PC-9 (cell line): ENCODE measurements around the gene SDCCAG8. TPM values are rescaled to one million over a fixed set of nuclear protein-coding genes. Genes with fewer than 3 reads are reported as not detected.

ENCODE experiments used
- BruUV-seq: library from RNA; stranded (reverse); fragments of 400-500 nt; replicated peaks from 2 replicates; lab custom pipeline; 2021; lab: Mats Ljungman, UMichigan
- CTCF ChIA-PET: fragments of 300-600 bp; sonication (Branson Sonifier 250); formaldehyde crosslinking; loops from one replicate; lab custom pipeline; 2022; ENCODE audit warnings: antibody characterized with exemption; lab: Charles Lee
- POLR2A ChIA-PET: fragments of 300-600 bp; sonication (Branson Sonifier 250); formaldehyde crosslinking; loops from one replicate; lab custom pipeline; 2022; ENCODE audit warnings: antibody characterized with exemption; ENCODE audit not compliant: unreplicated experiment; lab: Charles Lee
- DNase-seq, 2 experiments: peaks; one replicate each; pipeline versions ENCODE4 v3.0.0 to v3.0.0-alpha.2; 2015 to 2022; ENCODE audit warnings: mixed read lengths in 1 of 2
- H2AFZ ChIP-seq: fragments of 200-600 bp; sonication (generic); 2 replicates; pipeline ENCODE4 v1.8.1; 2017; ENCODE audit warnings: antibody characterized with exemption
- H3F3A ChIP-seq: fragments of 200-600 bp; sonication (generic); 2 replicates; pipeline ENCODE4 v1.8.1; 2017; ENCODE audit warnings: antibody characterized with exemption, mild to moderate bottlenecking, low read depth; ENCODE audit not compliant: insufficient read depth
- H3K27ac ChIP-seq: fragments of 200-600 bp; sonication (generic); 2 replicates; pipeline ENCODE4 v1.6.1; 2016; ENCODE audit warnings: mixed run types
- H3K27me3 ChIP-seq: fragments of 200-600 bp; sonication (generic); 2 replicates; pipeline ENCODE4 v1.6.1; 2016; ENCODE audit warnings: low read depth, mixed run types; ENCODE audit not compliant: insufficient read depth
- H3K36me3 ChIP-seq: fragments of 200-600 bp; sonication (generic); 2 replicates; pipeline ENCODE4 v1.6.1; 2016; ENCODE audit warnings: low read depth, mixed run types
- H3K4me1 ChIP-seq: fragments of 200-600 bp; sonication (generic); replicated peaks from 2 replicates; pipeline ENCODE4 v1.6.1; 2016; ENCODE audit warnings: mixed run types; ENCODE audit not compliant: insufficient read depth
- H3K4me2 ChIP-seq: fragments of 200-600 bp; sonication (generic); 2 replicates; pipeline ENCODE4 v1.6.1; 2017; ENCODE audit warnings: mixed run types
- H3K4me3 ChIP-seq: fragments of 200-600 bp; sonication (generic); 2 replicates; pipeline ENCODE4 v1.6.1; 2016; ENCODE audit warnings: mixed run types
- H3K79me2 ChIP-seq: fragments of 200-600 bp; sonication (generic); 2 replicates; pipeline ENCODE4 v1.6.1; 2017; ENCODE audit warnings: low read depth, mixed run types
- H3K9me2 ChIP-seq: fragments of 200-600 bp; sonication (generic); 2 replicates; pipeline ENCODE4 v1.8.1; 2017; ENCODE audit warnings: mild to moderate bottlenecking; ENCODE audit not compliant: insufficient read depth
- H3K9me3 ChIP-seq: fragments of 200-600 bp; sonication (generic); 2 replicates; pipeline ENCODE4 v1.8.1; 2016; ENCODE audit warnings: low read depth; ENCODE audit not compliant: insufficient read depth
- H4K20me1 ChIP-seq: fragments of 200-600 bp; sonication (generic); 2 replicates; pipeline ENCODE4 v1.8.1; 2017; ENCODE audit not compliant: insufficient read depth
- EZH2 ChIP-seq: fragments of 200-600 bp; sonication (generic); IDR thresholded peaks from 2 replicates; pipeline ENCODE4 v1.8.0; 2017; ENCODE audit warnings: antibody characterized with exemption, low read depth
- intact Hi-C: fragments of 100-400 bp; cut with micrococcal nuclease; formaldehyde crosslinking; loops from one replicate; pipeline ENCODE4 v1.10.0; 2022; ENCODE audit not compliant: unreplicated experiment
- total RNA-seq: library from RNA; stranded (reverse); gene quantifications from 2 replicates; pipeline ENCODE4 v1.2.3, GENCODE V29; 2021
- TF ChIP-seq, protein P1 (sequence below): fragments of 200-600 bp; sonication (generic); conservative IDR thresholded peaks from 2 replicates; pipeline ENCODE4 v1.6.1; 2017; ENCODE audit warnings: mixed run types, antibody characterized with exemption, mild to moderate bottlenecking, moderate library complexity

SDCCAG8 gene
- total RNA-seq, 1 experiment from 2014 or later: 22.7 TPM

DNA sequence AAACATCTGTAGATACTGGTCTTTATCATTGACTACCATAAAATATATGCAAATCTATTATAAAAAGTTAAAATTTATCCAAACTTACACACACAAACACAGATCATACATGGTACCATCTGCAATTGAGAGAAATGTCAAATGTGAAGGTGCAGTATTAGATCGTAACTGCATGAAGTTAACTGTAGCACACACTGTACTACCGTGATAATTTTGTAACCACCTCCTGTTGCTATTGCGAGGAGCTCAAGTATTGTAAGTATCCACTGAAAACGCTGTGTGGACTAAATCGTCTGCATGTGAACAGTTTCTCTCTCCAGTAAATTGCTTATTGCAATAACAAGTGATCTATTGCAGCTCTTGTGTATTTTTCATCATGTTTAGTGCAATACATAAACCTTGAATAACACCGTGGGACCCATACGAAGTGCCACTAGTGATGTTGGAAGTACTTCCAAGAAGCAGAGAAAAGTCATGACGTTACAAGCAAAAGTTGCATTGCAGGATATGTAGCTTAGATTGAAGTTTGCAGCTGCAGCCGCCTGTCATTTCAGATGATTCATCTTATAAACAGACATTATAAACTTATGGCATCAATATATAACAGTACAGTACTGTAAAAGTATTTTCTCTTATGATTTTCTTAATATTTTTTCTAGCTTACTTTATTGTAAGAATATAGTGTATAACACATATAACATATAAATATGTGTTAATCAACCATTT is 172.9 kb downstream of the SDCCAG8 start:
- Histone ChIP-seq H3K79me2 (no peaks in the 10 kb centered on the region), H3K4me2 (no peak overlapping the region), H4K20me1 (no peaks in the 10 kb centered on the region), H3K9me3 (no peaks in the 10 kb centered on the region), H3K4me1 (no peaks in the 10 kb centered on the region), H3K27me3 (no peaks in the 10 kb centered on the region), H3F3A (no peaks in the 10 kb centered on the region), H2AFZ (no peak overlapping the region), H3K9me2 (no peaks in the 10 kb centered on the region; the same call in 1 of the 2 replicates), H3K4me3 (no peak overlapping the region), H3K27ac (no peak overlapping the region), H3K36me3 (no peaks in the 10 kb centered on the region)
- ChIA-PET POLR2A (no interaction called here), CTCF (no interaction called here)
- DNase-seq: no peak
- no TSS peak for BruUV-seq
- intact Hi-C loops: no loop called here
- TF ChIP-seq, protein P1, sequence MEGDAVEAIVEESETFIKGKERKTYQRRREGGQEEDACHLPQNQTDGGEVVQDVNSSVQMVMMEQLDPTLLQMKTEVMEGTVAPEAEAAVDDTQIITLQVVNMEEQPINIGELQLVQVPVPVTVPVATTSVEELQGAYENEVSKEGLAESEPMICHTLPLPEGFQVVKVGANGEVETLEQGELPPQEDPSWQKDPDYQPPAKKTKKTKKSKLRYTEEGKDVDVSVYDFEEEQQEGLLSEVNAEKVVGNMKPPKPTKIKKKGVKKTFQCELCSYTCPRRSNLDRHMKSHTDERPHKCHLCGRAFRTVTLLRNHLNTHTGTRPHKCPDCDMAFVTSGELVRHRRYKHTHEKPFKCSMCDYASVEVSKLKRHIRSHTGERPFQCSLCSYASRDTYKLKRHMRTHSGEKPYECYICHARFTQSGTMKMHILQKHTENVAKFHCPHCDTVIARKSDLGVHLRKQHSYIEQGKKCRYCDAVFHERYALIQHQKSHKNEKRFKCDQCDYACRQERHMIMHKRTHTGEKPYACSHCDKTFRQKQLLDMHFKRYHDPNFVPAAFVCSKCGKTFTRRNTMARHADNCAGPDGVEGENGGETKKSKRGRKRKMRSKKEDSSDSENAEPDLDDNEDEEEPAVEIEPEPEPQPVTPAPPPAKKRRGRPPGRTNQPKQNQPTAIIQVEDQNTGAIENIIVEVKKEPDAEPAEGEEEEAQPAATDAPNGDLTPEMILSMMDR: no peak
- no peak for TF ChIP-seq EZH2

DNA sequence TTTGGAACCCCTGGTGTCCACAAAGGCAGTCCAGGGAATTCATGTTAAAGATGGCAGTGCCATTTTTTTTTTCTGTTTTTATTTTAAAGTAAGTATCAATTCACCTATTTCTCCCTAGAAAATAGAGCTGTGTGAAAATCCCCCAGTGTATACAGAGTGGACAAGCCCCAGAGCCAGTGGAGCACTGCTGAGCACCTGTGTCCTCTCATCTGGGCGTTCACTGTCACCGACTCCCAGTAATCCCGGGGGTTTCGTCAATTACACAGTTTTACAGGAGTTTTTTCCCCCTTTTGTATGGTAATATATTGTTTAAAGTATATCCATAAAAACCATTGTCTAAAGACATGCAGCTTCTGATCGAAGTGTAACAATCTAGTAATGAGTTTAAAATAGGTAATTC is 175.8 kb downstream of the SDCCAG8 start:
- H3K9me2 ChIP-seq: no peaks in the 10 kb centered on the region; the same call in 1 of the 2 replicates
- TF ChIP-seq, protein P1: no peak
- TF ChIP-seq EZH2: no peak
- ChIA-PET POLR2A (no interaction called here), CTCF (no interaction called here)
- H3K79me2 ChIP-seq: no peaks in the 10 kb centered on the region
- no peak overlapping the region for H2AFZ ChIP-seq
- no peaks in the 10 kb centered on the region for H3K36me3 ChIP-seq
- no peaks in the 10 kb centered on the region for H3K27me3 ChIP-seq
- H3K4me2 ChIP-seq: no peak overlapping the region
- intact Hi-C loops: no loop called here
- no peak for DNase-seq
- no TSS peak for BruUV-seq
- H3K4me1 ChIP-seq: no peaks in the 10 kb centered on the region
- no peaks in the 10 kb centered on the region for H3K9me3 ChIP-seq
- no peaks in the 10 kb centered on the region for H3F3A ChIP-seq
- no peak overlapping the region for H3K4me3 ChIP-seq
- no peaks in the 10 kb centered on the region for H4K20me1 ChIP-seq
- H3K27ac ChIP-seq: no peak overlapping the region

DNA sequence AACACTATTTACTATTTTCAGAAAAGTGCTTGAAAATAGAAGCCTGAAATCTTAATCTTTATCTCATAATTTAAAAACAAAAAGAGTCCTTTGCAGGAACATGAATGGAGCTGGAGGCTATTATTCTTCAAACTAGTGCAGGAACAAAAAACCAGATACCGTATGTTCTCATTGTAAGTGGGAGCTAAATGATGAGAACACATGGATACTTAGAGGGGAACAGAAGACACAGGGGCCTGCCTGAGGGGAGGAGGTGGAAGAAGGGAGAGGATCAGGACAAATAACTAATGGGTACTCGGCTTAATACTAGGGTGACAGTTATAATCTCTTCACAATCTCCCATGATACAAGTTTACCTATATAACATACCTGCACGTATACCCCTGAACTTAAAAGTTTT is 176.3 kb downstream of the SDCCAG8 start:
- H3K27ac ChIP-seq: no peak overlapping the region
- no peaks in the 10 kb centered on the region for H3K27me3 ChIP-seq
- no peaks in the 10 kb centered on the region for H4K20me1 ChIP-seq
- no peaks in the 10 kb centered on the region for H3K4me1 ChIP-seq
- CTCF ChIA-PET: no interaction called here
- no peak overlapping the region for H3K4me3 ChIP-seq
- no peak overlapping the region for H3K4me2 ChIP-seq
- intact Hi-C loops: no loop called here
- no peaks in the 10 kb centered on the region for H3F3A ChIP-seq
- no peak for TF ChIP-seq EZH2
- TF ChIP-seq, protein P1: no peak
- no peaks in the 10 kb centered on the region for H3K36me3 ChIP-seq
- no peak overlapping the region for H2AFZ ChIP-seq
- POLR2A ChIA-PET: no interaction called here
- no peaks in the 10 kb centered on the region for H3K79me2 ChIP-seq
- no peaks in the 10 kb centered on the region for H3K9me3 ChIP-seq
- DNase-seq: no peak
- no peaks in the 10 kb centered on the region for H3K9me2 ChIP-seq
- no TSS peak for BruUV-seq
